GM12878 (cell line): ENCODE results near the gene GPSM3.

Experiments used
- BACH1 ChIP-seq: fragments of 450-650 bp; IDR thresholded peaks from 2 replicates; pipeline ENCODE4 v1.6.1; 2017; ENCODE audit warnings: mild to moderate bottlenecking, borderline replicate concordance
- BHLHE40 ChIP-seq, 2 experiments: fragments of 450-650 bp in 1 of 2; IDR thresholded peaks; 2 replicates each; pipeline ENCODE4 v1.6.1; 2011 to 2017; ENCODE audit warnings: low read depth in 2 of 2, borderline replicate concordance in 1 of 2, improper control_type of control experiment in 1 of 2, low read length in 1 of 2, mild to moderate bottlenecking in 1 of 2
- IRF4 ChIP-seq: IDR thresholded peaks from 2 replicates; pipeline ENCODE4 v1.6.1; 2011; ENCODE audit warnings: low read depth, low read length
- NFYB ChIP-seq: IDR thresholded peaks from 2 replicates; pipeline ENCODE4 v1.6.1; 2011; ENCODE audit warnings: low read depth, mild to moderate bottlenecking, low read length, improper control_type of control experiment, moderate library complexity; ENCODE audit not compliant: insufficient read depth
- POLR2A ChIP-seq: IDR thresholded peaks from 2 replicates; pipeline ENCODE4 v1.6.1; 2011; ENCODE audit warnings: low read depth, mild to moderate bottlenecking, low read length
- POLR2AphosphoS5 ChIP-seq: IDR thresholded peaks from 2 replicates; pipeline ENCODE4 v1.6.1; 2011; ENCODE audit warnings: mild to moderate bottlenecking, low read length, inconsistent platforms
- RCOR1 ChIP-seq: conservative IDR thresholded peaks from 2 replicates; pipeline ENCODE4 v1.6.1; 2012; ENCODE audit warnings: low read depth, low read length, improper control_type of control experiment
- SREBF2 ChIP-seq: IDR thresholded peaks from 2 replicates; pipeline ENCODE4 v1.6.1; 2012; ENCODE audit warnings: mild to moderate bottlenecking, low read length
- ZNF274 ChIP-seq: IDR thresholded peaks from one replicate; pipeline ENCODE4 v1.8.0; 2011; ENCODE audit not compliant: insufficient read length, insufficient read depth
- TF ChIP-seq, protein P1 (sequence below): IDR thresholded peaks from 2 replicates; pipeline ENCODE4 v1.6.1; 2011; ENCODE audit warnings: low read depth, low read length, improper control_type of control experiment, borderline replicate concordance
- TF ChIP-seq, protein P2 (sequence below): fragments of 450-650 bp; IDR thresholded peaks from 2 replicates; pipeline ENCODE4 v1.6.1; 2017; ENCODE audit warnings: antibody characterized with exemption, mild to moderate bottlenecking, moderate library complexity
- TF ChIP-seq, protein P3 (sequence below), 3 experiments: IDR thresholded peaks in 2 of 3; conservative IDR thresholded peaks in 1 of 3; 2 replicates each; pipeline ENCODE4 v1.5.1; 2011; ENCODE audit warnings: low read depth in 3 of 3, low read length in 3 of 3, mild to moderate bottlenecking in 3 of 3, control low read depth in 2 of 3, moderate library complexity in 2 of 3, inconsistent platforms in 1 of 3, mixed read lengths in 1 of 3; ENCODE audit not compliant: control insufficient read depth in 2 of 3, insufficient read depth in 1 of 3; ENCODE audit errors: extremely low read depth in 1 of 3

DNA sequence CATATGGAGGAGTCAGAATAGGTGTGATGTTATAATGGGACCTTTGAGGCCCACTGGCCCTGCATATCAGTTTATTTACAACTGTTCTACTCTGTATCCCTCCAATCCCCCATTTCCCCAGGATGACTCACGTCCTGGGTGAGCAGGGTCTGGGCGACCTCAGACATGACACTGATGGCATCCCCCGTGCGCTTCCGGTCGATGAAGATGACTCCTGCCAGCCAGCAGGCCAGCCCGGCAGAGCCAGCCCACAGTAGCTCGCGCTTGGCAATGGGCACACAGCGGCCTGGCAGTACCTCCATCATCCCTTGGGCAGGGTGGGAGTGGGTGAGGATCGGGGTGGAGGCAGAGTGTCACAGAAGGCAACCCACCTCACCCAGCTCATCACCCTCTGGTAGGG is 22.1 kb downstream of the GPSM3 start:
- TF ChIP-seq, protein P1, sequence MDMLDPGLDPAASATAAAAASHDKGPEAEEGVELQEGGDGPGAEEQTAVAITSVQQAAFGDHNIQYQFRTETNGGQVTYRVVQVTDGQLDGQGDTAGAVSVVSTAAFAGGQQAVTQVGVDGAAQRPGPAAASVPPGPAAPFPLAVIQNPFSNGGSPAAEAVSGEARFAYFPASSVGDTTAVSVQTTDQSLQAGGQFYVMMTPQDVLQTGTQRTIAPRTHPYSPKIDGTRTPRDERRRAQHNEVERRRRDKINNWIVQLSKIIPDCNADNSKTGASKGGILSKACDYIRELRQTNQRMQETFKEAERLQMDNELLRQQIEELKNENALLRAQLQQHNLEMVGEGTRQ: no peak
- TF ChIP-seq SREBF2 (no peak), RCOR1 (no peak), NFYB (no peak), ZNF274 (no peak), POLR2A (no peak), IRF4 (no peak), BHLHE40 (IDR thresholded peaks at IDR 0.05; ENCODE audit: borderline replicate concordance in 1 of 2, low read depth in 2 of 2, low read length in 1 of 2) (no peak), POLR2AphosphoS5 (no peak), BACH1 (no peak)
- TF ChIP-seq, protein P2, sequence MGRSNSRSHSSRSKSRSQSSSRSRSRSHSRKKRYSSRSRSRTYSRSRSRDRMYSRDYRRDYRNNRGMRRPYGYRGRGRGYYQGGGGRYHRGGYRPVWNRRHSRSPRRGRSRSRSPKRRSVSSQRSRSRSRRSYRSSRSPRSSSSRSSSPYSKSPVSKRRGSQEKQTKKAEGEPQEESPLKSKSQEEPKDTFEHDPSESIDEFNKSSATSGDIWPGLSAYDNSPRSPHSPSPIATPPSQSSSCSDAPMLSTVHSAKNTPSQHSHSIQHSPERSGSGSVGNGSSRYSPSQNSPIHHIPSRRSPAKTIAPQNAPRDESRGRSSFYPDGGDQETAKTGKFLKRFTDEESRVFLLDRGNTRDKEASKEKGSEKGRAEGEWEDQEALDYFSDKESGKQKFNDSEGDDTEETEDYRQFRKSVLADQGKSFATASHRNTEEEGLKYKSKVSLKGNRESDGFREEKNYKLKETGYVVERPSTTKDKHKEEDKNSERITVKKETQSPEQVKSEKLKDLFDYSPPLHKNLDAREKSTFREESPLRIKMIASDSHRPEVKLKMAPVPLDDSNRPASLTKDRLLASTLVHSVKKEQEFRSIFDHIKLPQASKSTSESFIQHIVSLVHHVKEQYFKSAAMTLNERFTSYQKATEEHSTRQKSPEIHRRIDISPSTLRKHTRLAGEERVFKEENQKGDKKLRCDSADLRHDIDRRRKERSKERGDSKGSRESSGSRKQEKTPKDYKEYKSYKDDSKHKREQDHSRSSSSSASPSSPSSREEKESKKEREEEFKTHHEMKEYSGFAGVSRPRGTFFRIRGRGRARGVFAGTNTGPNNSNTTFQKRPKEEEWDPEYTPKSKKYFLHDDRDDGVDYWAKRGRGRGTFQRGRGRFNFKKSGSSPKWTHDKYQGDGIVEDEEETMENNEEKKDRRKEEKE: no peak
- TF ChIP-seq, protein P3, sequence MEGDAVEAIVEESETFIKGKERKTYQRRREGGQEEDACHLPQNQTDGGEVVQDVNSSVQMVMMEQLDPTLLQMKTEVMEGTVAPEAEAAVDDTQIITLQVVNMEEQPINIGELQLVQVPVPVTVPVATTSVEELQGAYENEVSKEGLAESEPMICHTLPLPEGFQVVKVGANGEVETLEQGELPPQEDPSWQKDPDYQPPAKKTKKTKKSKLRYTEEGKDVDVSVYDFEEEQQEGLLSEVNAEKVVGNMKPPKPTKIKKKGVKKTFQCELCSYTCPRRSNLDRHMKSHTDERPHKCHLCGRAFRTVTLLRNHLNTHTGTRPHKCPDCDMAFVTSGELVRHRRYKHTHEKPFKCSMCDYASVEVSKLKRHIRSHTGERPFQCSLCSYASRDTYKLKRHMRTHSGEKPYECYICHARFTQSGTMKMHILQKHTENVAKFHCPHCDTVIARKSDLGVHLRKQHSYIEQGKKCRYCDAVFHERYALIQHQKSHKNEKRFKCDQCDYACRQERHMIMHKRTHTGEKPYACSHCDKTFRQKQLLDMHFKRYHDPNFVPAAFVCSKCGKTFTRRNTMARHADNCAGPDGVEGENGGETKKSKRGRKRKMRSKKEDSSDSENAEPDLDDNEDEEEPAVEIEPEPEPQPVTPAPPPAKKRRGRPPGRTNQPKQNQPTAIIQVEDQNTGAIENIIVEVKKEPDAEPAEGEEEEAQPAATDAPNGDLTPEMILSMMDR (IDR thresholded peaks at IDR 0.05 in 2 of 3, conservative IDR thresholded peaks at IDR 0.05 in 1 of 3; ENCODE audit: control insufficient read depth in 2 of 3, extremely low read depth in 1 of 3, insufficient read depth in 1 of 3, low read depth in 3 of 3, low read length in 3 of 3): no peak
